Endothelial cell (in vitro differentiated cells): ENCODE measurements around the gene AGBL3. TPM values are rescaled to one million over a fixed set of nuclear protein-coding genes. Genes with fewer than 3 reads are reported as not detected.
A peak's percentile ranks its signal among the peaks of the same experiment; 100 is the strongest.

ENCODE experiments used
- DNase-seq: peaks from one replicate; pipeline ENCODE4 v3.0.0; 2021; ENCODE audit warnings: low spot score
- H3K27ac Mint-ChIP-seq: one replicate; pipeline ENCODE4 v1.8.0; 2021; ENCODE audit warnings: mixed read lengths, inconsistent platforms; ENCODE audit not compliant: unreplicated experiment
- H3K27me3 Mint-ChIP-seq: one replicate; pipeline ENCODE4 v1.8.0; 2021; ENCODE audit warnings: mild to moderate bottlenecking, moderate library complexity, mixed read lengths, inconsistent platforms; ENCODE audit not compliant: unreplicated experiment
- H3K36me3 Mint-ChIP-seq: one replicate; pipeline ENCODE4 v1.8.0; 2021; ENCODE audit warnings: mild to moderate bottlenecking, low read depth, mixed read lengths, inconsistent platforms; ENCODE audit not compliant: unreplicated experiment
- H3K4me1 Mint-ChIP-seq: one replicate; pipeline ENCODE4 v1.8.0; 2021; ENCODE audit warnings: mild to moderate bottlenecking, mixed read lengths, inconsistent platforms; ENCODE audit not compliant: unreplicated experiment
- H3K4me3 Mint-ChIP-seq: one replicate; pipeline ENCODE4 v1.8.0; 2021; ENCODE audit warnings: mild to moderate bottlenecking, mixed read lengths, inconsistent platforms; ENCODE audit not compliant: unreplicated experiment
- H3K9me3 Mint-ChIP-seq: one replicate; pipeline ENCODE4 v1.8.0; 2021; ENCODE audit warnings: mixed read lengths, inconsistent platforms; ENCODE audit not compliant: unreplicated experiment
- total RNA-seq: library from RNA; stranded (reverse); fragmentation: NEBNext Ultra II Directional; extraction: Animal tissue kit (Norgen Biotek cat#: 25700); gene quantifications from one replicate; pipeline ENCODE4 v1.2.1, GENCODE V29; 2021; ENCODE audit not compliant: unreplicated experiment
- TF ChIP-seq, protein P1 (sequence below): fragments of 200-600 bp; sonication (generic); IDR thresholded peaks from one replicate; pipeline ENCODE4 v1.5.0; 2021; ENCODE audit warnings: antibody characterized with exemption; ENCODE audit not compliant: unreplicated experiment

Gene AGBL3
- total RNA-seq, 1 donor from 2014 or later, result 3.0 TPM

DNA sequence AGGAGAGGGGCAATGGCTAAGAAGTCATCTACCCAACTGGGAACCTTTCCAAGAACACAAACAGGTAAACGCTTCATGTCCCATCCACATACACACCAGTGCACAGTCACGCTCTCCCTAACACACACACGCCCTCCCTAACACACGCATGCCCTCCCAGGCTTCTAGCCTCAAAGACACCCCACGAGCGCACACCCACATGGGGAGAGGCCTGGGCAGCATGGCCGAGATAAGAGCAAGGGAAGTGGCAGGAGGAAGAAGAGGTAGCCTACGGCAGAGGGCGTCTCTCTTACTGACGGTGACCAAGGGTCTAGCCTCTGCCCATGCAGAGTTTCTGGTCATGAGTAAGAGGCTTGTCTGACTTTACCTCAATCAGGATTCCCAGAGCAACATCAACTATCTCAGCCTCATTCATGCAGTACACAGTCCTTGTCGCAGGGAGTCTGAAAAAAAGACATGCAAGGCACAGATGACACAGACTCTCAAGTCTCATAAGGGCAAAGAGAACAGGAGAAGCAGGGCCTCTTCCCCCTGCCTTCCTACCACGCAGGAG, 181.1 kb downstream of the AGBL3 start:
- Mint-ChIP-seq H3K9me3 (peaks cover 3% of the 10 kb centered on the region), H3K4me3 (no peak overlapping the region), H3K36me3 (peaks cover 55% of the 10 kb centered on the region), H3K4me1 (peaks cover 42% of the 10 kb centered on the region), H3K27me3 (peaks cover 31% of the 10 kb centered on the region), H3K27ac (peak overlapping the region; percentile 72)
- TF ChIP-seq, protein P1, sequence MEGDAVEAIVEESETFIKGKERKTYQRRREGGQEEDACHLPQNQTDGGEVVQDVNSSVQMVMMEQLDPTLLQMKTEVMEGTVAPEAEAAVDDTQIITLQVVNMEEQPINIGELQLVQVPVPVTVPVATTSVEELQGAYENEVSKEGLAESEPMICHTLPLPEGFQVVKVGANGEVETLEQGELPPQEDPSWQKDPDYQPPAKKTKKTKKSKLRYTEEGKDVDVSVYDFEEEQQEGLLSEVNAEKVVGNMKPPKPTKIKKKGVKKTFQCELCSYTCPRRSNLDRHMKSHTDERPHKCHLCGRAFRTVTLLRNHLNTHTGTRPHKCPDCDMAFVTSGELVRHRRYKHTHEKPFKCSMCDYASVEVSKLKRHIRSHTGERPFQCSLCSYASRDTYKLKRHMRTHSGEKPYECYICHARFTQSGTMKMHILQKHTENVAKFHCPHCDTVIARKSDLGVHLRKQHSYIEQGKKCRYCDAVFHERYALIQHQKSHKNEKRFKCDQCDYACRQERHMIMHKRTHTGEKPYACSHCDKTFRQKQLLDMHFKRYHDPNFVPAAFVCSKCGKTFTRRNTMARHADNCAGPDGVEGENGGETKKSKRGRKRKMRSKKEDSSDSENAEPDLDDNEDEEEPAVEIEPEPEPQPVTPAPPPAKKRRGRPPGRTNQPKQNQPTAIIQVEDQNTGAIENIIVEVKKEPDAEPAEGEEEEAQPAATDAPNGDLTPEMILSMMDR, result no peak
- DNase-seq, result no peak

DNA sequence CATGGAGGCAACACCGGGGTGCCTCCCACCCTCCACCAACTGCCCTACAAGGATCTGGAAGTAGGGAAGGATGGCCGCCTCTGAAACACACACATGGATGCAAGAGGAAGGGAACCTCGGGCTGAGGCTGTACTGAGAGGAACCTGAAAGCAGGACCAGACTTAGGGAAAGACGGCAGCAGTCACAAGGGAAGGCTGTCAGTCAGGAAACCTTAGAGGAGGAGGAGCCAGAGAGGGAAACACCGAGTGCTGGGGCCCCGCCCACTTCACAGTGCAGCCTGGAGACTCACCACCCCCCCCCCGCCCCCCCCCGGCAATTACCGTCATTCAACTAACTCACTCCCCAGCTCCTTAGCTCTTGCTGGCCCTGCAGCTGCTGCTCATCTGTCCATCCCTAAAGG, 181.7 kb downstream of the AGBL3 start:
- H3K27ac Mint-ChIP-seq, result peak overlapping the region; percentile 72
- peak overlapping the region; percentile 51 for H3K4me3 Mint-ChIP-seq
- no peaks in the 10 kb centered on the region for H3K9me3 Mint-ChIP-seq
- no peak for DNase-seq
- TF ChIP-seq, protein P1, result no peak
- H3K4me1 Mint-ChIP-seq, result peaks cover 42% of the 10 kb centered on the region
- H3K36me3 Mint-ChIP-seq, result peaks cover 49% of the 10 kb centered on the region
- peaks cover 31% of the 10 kb centered on the region for H3K27me3 Mint-ChIP-seq

- TF ChIP-seq, protein P1, result no peak
- H3K4me1 Mint-ChIP-seq, result peaks cover 42% of the 10 kb centered on the region
- peaks cover 48% of the 10 kb centered on the region for H3K36me3 Mint-ChIP-seq
- DNase-seq, result no peak
- H3K27me3 Mint-ChIP-seq, result peaks cover 29% of the 10 kb centered on the region
- H3K4me3 Mint-ChIP-seq, result peak overlapping the region; percentile 95
- no peaks in the 10 kb centered on the region for H3K9me3 Mint-ChIP-seq
- peak overlapping the region; percentile 64 for H3K27ac Mint-ChIP-seq
These were observed 182.3 kb downstream of the AGBL3 start for GRCh38 chr7:135168489-135169140.

DNA sequence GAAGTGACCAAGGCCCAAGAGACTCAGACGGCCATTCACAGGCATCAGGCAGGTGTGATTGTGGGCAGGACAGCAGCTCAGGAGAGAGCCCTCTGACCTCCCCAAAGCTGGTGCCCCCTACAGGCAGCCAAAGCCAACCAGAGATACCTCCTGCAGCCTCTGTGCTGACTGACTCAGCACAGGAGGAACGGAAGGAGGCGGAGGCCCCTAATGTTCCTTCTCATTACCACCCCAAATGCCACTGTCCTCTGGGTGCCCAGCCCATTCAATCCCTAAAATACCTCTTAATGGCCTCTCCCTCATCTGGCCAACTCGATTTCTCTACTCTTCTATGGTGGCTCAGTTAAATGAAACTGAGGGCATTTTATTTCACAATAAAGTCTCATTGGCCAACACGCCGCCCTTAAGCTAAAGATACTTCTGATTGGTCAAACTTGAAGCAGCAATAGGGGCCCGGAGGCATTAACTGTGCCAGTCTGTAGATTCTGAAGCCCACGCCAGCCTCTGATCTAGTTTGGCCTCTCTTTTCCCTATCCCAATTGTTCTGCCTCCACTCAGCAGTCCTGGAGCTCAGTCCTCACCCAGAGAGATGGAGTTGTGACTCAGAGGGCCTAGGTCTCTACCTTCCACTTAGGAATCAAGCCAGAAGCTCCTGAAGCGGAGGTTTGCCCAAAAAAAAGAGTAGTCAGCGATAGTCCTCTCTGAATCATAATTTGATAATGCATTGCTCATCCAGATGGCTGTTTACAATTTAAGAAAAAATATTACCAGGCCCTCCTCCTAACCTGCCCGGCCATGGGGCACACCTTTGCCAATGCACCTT, 183.0 kb downstream of the AGBL3 start:
- H3K27me3 Mint-ChIP-seq, result peaks cover 26% of the 10 kb centered on the region
- peak overlapping the region; percentile 95 for H3K4me3 Mint-ChIP-seq
- peaks cover 42% of the 10 kb centered on the region for H3K36me3 Mint-ChIP-seq
- peak overlapping the region; percentile 89 for H3K27ac Mint-ChIP-seq
- peak; percentile 44 for DNase-seq
- TF ChIP-seq, protein P1, result peak; percentile 27
- H3K4me1 Mint-ChIP-seq, result peaks cover 42% of the 10 kb centered on the region
- no peaks in the 10 kb centered on the region for H3K9me3 Mint-ChIP-seq

DNA sequence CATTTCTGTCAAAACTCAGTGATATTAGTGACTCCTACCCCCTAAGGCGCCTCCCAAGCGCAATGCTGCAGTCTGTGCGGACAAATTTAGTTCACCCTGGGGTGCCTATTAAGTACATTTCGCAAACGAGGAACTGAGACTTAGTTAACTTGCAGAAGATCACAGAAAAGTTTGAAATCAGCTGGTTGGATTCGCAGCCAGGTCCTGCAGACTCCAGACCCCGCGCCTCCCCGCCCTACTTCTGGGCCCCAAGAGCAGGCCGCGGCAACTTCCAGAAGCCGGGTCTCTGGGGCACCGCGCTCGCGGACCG, 183.6 kb downstream of the AGBL3 start:
- H3K9me3 Mint-ChIP-seq, result no peaks in the 10 kb centered on the region
- peak overlapping the region; percentile 95 for H3K4me3 Mint-ChIP-seq
- TF ChIP-seq, protein P1, result no peak
- peaks cover 26% of the 10 kb centered on the region for H3K27me3 Mint-ChIP-seq
- peaks cover 38% of the 10 kb centered on the region for H3K36me3 Mint-ChIP-seq
- peak overlapping the region; percentile 89 for H3K27ac Mint-ChIP-seq
- peaks cover 42% of the 10 kb centered on the region for H3K4me1 Mint-ChIP-seq
- no peak for DNase-seq
